Measurements from ENCODE around the gene MRPS11. TPM values are rescaled to one million over a fixed set of nuclear protein-coding genes. Genes with fewer than 3 reads are reported as not detected.

The MRPS11 gene
- total RNA-seq, 4 donors from 2014 or later, result 33.5 to 47.8 (median 45.2) TPM

DNA sequence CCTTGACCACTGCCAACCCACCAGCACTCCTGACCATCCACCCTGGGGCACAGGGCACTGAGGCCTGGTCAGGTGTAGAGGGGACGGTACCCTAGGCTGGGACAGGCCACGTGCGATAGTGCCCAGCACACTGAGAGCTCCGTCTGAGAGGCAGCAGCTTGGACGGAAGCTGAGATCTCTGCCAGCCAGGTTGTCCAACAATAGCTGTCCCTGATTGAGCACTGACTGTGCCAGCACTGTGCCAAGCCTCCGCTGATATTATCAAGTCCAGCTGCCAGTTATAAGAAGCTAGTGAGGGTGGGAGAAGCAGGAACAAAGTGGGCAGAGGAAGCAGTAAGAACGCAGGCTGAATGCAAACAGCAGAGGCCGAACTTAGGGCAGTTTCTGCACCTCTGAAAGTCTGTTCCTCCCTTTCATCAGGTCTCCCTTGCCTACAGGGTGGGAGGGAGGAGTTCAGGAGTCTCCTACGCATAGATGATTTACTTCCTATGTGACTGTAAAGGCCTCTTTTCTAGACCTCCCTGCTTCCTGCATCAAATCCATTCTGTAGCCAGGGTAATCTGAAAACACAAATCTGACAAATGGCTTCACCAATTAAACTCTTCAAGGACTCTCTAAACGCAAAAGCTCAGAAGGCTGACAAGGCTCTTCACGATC, 29.7 kb downstream of the MRPS11 start:
- TF ChIP-seq POLR2A (IDR thresholded peaks at IDR 0.05), result no peak
- TF ChIP-seq, protein P1, sequence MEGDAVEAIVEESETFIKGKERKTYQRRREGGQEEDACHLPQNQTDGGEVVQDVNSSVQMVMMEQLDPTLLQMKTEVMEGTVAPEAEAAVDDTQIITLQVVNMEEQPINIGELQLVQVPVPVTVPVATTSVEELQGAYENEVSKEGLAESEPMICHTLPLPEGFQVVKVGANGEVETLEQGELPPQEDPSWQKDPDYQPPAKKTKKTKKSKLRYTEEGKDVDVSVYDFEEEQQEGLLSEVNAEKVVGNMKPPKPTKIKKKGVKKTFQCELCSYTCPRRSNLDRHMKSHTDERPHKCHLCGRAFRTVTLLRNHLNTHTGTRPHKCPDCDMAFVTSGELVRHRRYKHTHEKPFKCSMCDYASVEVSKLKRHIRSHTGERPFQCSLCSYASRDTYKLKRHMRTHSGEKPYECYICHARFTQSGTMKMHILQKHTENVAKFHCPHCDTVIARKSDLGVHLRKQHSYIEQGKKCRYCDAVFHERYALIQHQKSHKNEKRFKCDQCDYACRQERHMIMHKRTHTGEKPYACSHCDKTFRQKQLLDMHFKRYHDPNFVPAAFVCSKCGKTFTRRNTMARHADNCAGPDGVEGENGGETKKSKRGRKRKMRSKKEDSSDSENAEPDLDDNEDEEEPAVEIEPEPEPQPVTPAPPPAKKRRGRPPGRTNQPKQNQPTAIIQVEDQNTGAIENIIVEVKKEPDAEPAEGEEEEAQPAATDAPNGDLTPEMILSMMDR (IDR thresholded peaks at IDR 0.05 in 4 of 5, conservative IDR thresholded peaks at IDR 0.05 in 1 of 5), result no peak
- H3K36me3 ChIP-seq, result peaks cover 0 to 6% of the 10 kb centered on the region in 2 donors
- intact Hi-C loops (cut with DNase I; ENCODE audit: low total_unique reads), result no loop called here
- H3K4me1 ChIP-seq, result no peaks in the 10 kb centered on the region
- no peak overlapping the region for H3K27ac ChIP-seq
- DNase-seq (no peak), ATAC-seq (no peak)
- H3K4me3 ChIP-seq, result no peak overlapping the region
- H3K27me3 ChIP-seq, result no peaks in the 10 kb centered on the region
- no peaks in the 10 kb centered on the region for H3K9me3 ChIP-seq
- in situ Hi-C loops (cut with MboI; ENCODE audit: low sequenced_read_pairs in 4 of 4), result loop anchor here in 1 of 4 donors (10.0 to 25.0 kb wide), 2 partner anchors 72 to 115 kb away; partner anchors contain the start of gene AEN

DNA sequence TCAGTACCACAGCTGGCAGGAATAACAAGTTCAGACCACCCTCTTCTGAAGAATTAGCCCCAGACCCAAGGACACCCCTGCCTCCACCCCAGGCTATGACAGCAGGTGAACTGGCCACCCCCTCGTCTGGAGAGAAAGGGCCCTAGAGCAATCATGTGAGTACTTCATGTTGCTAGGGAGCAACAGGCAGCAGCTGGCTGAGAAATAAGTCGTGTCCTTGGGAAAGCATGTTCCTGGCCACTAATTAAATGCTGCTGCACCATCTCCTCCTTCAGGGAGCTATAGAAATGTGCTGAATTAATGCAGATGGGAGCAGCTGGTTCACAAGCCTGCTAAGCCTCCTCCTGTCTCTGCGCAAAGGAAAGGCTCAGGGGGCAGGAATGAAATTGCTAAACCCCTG, 31.5 kb downstream of the MRPS11 start:
- intact Hi-C loops (cut with DNase I; ENCODE audit: low total_unique reads) (no loop called here), in situ Hi-C loops (cut with MboI; ENCODE audit: low sequenced_read_pairs in 4 of 4) (loop anchor here in 1 of 4 donors (10.0 to 25.0 kb wide), 2 partner anchors 74 to 113 kb away; partner anchors contain the start of gene AEN)
- TF ChIP-seq, protein P1 (IDR thresholded peaks at IDR 0.05 in 4 of 5, conservative IDR thresholded peaks at IDR 0.05 in 1 of 5), result no peak
- TF ChIP-seq POLR2A (IDR thresholded peaks at IDR 0.05), result no peak
- Histone ChIP-seq H3K27me3 (no peaks in the 10 kb centered on the region), H3K36me3 (peaks cover 0 to 18% of the 10 kb centered on the region in 2 donors), H3K4me1 (no peaks in the 10 kb centered on the region), H3K4me3 (no peak overlapping the region), H3K9me3 (no peaks in the 10 kb centered on the region), H3K27ac (no peak overlapping the region)
- no peak for ATAC-seq
- DNase-seq, result no peak

DNA sequence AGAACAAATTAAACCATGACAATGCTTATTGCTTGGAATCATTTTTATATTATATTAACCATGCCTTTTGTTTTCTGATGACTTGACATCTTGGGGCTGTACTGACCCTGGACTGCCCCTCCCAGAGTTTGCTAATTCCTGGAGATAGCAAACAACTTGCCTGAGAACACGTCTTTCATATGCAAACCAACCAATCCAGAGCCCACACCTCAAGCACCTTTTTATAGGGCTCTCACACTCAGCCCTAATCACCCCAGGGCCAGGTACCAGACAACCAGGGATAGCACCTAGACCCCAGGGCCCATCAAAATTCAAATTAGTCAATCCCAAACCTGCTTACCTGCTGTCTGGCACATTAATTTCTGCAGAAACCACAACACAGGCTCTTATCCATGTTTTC, 36.9 kb downstream of the MRPS11 start:
- Histone ChIP-seq H3K27ac (no peak overlapping the region), H3K4me3 (no peak overlapping the region), H3K4me1 (no peaks in the 10 kb centered on the region), H3K9me3 (no peaks in the 10 kb centered on the region), H3K36me3 (peaks cover 0 to 62% of the 10 kb centered on the region in 2 donors), H3K27me3 (no peaks in the 10 kb centered on the region)
- in situ Hi-C loops (cut with MboI; ENCODE audit: low sequenced_read_pairs in 4 of 4), result no loop called here
- intact Hi-C loops (cut with DNase I; ENCODE audit: low total_unique reads), result no loop called here
- ATAC-seq, result no peak
- TF ChIP-seq, protein P1 (IDR thresholded peaks at IDR 0.05 in 4 of 5, conservative IDR thresholded peaks at IDR 0.05 in 1 of 5), result no peak
- no peak for TF ChIP-seq POLR2A (IDR thresholded peaks at IDR 0.05)
- no peak for DNase-seq

DNA sequence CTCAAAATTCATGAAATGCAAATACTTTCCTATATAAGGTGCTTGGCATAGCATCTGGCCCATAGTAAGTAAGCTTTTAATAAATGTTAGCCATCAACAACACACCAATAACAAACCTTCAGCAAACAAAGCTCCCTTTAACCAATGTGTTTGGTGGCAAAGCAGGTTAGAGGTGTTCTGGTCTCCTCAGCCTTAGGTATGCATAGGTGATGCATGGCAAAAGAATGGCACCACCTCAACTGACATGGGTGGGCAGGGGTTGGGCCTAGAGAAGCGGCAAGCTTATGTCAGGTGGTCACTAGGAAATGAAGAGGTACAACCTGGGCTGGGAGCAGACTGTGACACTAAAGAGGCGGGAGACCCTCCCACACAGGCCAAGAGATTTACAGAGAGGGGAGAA, 38.2 kb downstream of the MRPS11 start:
- DNase-seq, result no peak
- Histone ChIP-seq H3K4me3 (no peak overlapping the region), H3K9me3 (no peaks in the 10 kb centered on the region), H3K27ac (no peak overlapping the region), H3K36me3 (peaks cover 0 to 73% of the 10 kb centered on the region in 2 donors), H3K4me1 (no peaks in the 10 kb centered on the region), H3K27me3 (no peaks in the 10 kb centered on the region)
- intact Hi-C loops (cut with DNase I; ENCODE audit: low total_unique reads) (no loop called here), in situ Hi-C loops (cut with MboI; ENCODE audit: low sequenced_read_pairs in 4 of 4) (no loop called here)
- TF ChIP-seq, protein P1 (IDR thresholded peaks at IDR 0.05 in 4 of 5, conservative IDR thresholded peaks at IDR 0.05 in 1 of 5), result no peak
- no peak for TF ChIP-seq POLR2A (IDR thresholded peaks at IDR 0.05)
- no peak for ATAC-seq
